GM19043 (cell line): Measurements from ENCODE around the gene SZT2.
"Not testable (repeated sequence)": the region's sequence is repeated elsewhere in the genome, so short reads cannot be mapped to it uniquely, and the experiment has no call there.

Experiments used
- ATAC-seq: cut with Tn5 transposase; IDR thresholded peaks from one replicate; pipeline ENCODE4 v1.9.1; 2021; ENCODE audit warnings: low read depth; ENCODE audit not compliant: unreplicated experiment

The SZT2 gene

DNA sequence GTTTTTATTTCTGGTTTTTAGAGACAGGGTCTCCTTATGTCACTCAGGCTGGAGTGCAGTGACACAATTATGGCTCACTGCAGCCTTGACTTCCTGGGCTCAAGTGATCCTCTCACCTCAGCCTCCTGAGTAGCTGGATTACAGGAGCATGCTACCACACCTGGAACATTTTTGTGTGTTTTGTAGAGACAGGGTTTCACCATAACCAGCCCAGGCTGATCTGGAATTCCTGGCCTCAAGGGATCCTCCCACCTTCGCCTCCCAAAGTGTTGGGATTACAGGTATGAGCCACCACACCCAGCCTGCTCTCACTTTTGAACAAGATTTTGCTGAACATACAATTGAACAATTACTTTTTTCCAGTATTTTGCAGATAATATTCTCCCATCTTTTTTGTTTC, 88.0 kb downstream of the SZT2 start:
- ATAC-seq: no peak

DNA sequence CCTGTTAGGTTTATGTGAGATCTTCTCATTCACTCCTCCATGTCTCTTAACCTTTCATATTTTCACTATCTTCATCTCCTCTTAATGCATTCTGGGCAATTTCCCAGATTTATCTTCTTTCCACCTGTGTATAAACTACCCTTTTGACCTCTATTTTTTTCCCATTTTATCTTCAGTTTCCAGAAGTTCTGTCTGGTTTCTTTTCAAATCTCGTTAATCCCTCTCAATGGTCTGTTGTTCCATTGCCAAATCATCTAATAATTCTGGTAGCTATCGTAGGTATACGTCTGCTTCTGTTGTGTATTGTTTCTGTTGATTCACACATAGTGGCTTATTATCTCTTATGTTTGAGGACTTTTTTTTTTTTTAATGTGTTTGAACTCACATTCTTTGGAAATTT, 89.7 kb downstream of the SZT2 start:
- ATAC-seq: no peak

DNA sequence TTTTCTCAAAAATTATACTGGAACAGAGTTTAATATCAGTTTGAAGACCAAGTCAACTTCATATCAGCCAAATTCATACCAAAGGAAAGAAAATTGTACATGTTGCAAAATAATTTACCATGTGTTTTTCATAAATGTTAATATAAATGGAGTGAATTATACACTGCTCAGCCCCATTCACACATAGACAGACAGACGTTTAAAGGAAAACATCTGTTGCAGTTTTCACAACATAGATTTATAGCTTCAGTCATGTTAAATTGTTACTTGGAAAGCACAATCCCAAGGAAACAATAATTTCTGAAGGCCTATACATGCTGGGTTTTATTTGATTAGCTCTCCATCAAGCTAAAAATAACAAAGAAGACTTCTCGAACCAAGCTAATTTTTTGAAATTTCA, 91.8 kb downstream of the SZT2 start:
- no peak for ATAC-seq

DNA sequence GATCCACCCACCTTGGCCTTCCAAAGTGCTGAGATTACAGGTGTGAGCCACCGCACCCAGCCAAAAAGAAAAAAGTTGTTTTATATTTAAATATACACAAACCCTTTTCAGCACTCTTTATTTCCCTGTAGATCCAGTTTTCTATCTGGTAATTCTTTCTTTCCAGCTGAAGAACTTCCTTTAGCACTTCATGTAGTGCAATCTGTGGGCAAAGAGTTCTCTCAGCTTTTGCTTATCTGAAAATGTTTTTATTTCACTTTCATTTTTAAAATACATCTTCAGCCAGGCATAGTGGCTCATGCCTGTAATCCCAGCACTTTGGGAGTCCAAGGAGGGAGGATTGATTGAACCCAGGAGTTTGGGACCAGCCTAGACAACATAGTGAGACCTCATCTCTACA, 92.5 kb downstream of the SZT2 start:
- ATAC-seq: no peak

DNA sequence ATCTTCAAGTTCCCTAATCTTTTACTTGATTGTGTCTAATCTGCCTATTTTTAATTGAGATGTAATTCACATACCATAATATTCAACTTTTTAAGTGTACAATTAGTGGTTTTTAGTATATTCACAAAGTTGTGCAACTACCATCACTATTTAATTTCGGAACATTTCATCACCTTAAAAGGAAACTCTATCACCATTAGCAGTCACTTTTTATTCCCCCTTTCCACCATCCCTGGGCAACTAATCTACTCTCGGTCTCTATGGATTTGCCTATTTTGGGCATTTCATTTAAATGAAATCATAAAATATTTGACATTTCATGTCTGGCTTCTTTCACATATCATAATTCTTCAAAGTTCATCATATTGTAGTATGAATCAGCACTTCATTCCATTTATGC, 94.7 kb downstream of the SZT2 start:
- ATAC-seq: no peak

DNA sequence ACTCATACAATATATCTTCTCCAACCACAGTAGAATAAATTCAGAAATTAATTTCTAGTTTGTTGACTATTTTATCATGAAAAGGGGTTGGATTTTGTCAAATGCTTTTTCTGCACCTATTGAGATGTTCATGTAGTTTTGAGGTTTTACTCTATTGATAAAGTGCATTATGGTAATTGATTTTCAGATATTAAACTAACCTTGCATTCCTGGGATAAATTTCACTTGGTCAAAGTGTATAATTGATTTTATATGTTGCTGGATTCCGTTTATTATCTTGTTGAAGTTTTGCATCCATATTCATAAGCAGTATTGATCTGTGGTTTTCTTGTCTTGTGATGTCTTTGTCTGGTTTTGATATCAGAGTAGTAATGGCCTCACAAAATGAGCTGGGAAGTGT, 98.5 kb downstream of the SZT2 start:
- ATAC-seq: no peak

DNA sequence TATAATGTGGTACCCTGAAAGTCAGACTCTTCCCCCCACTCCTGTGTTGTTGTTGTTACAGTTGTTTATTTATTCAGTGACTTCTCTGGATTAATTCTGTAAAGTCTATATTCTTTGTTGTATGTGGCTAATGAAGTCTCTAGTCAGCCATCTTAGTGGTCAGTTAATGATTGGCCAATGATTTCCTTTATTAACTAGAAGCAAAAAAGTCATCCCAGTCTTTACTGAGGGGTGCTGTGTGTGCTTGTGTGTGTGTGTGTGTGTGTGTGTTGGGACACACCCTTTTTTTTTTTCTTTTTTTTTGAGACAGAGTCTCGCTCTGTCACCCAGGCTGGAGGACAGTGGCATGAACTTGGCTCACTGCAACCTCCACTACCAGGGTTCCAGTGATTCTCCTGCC, 101.4 kb downstream of the SZT2 start:
- ATAC-seq: no peak

DNA sequence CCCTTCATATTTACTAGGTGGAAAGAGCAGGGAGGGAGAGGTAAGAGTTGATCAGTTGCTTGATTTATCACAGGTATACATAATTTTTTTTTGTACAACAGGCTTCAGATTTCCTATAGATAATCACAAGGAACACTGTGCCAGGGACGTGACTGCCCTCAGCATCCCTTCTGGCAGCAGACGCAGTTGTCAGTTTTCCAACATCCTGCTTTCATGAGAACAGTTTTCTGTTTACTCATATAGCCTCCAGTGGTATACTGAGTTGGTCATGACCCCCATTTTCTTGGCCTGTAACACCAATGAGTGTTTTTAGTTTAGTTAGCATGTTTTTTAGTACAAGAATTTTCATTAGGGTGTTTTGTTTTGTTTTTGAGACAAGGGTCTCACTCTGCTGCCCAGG, 103.1 kb downstream of the SZT2 start:
- no peak for ATAC-seq

DNA sequence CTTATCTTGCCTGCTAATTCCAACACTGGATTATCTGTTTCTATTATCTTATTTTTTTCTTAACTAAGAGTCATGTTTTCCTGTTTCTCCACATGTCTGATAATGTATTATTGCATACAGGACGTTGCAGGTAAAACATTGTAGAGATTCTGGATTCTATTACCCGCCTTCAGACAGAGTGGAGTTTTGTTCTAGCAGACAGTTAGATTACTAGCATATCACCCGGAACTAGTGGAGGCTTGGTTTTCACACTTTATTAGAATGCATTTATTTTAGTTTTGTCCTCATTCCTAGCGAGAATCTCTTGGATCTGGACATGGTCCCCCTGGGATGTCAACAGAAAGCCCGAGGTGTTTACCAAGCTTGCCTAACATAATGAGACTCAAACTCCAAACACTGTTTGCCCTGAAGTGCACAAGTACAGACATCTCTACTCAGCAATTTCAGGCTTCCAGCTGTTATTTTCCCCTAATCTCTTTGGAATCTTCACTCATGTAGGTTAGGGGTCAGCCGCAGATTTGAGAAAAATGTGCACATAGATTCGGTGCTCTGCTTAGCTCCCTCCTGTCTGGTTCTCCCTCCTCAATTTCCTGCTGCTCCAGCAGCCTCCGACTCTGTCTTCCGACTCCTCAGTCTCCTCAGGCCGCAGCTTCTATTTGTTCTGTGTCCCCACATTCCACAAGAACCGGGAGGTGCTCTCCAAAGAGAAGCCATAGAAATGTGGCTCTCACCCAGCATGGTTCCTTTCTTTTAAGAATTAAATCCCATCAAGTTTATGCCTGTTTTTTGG, 104.2 kb downstream of the SZT2 start:
- ATAC-seq: no peak

DNA sequence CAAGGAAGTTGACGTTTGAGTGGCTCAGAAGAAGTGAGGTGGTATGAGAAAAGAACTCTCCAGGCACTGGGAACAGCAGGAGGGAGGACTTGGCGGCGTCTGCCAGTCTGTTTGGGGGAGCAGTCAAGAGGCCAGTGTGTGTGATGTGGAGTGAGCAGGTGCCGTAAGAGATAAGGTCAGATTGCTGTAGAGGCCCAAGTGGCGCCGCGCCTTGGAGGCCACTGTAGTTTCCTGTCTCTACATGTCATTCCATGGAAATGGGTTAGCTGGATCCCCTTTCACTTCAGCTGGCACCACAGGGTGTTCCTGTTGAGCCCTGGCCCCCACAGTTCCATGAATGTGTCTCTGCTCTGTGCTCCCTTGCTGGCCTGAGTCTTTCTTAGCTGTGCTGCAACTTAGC, 105.5 kb downstream of the SZT2 start:
- no peak for ATAC-seq

DNA sequence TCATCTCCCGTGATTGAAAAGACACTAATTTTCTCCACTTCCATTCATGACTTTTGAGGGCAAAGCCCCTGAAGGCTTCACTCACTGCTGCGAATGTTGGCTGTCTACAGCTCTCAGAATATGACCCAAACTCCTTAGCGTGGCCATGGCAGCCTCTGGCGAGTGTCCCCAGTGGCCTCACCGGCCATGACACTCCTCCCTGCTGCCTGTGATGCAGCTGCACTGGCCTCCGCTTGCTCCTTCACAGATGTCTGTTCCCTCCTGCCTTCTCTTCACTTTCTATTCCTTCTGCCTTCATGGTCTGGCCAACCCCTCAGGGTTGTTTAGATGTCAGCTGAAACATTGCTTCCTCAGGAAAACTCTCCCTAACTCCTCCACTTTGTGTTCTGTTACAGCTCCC, 110.2 kb downstream of the SZT2 start:
- ATAC-seq: no peak

DNA sequence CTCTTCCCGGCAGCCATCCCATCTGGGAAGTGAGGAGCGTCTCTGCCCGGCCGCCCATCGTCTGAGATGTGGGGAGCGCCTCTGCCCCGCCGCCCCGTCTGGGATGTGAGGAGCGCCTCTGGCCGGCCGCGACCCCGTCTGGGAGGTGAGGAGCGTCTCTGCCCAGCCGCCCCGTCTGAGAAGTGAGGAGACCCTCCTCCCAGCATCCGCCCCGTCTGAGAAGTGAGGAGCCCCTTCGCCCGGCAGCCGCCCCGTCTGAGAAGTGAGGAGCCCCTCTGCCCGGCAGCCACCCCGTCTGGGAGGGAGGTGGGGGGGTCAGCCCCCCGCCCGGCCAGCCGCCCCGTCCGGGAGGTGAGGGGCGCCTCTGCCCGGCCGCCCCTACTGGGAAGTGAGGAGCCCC, 112.1 kb downstream of the SZT2 start:
- ATAC-seq: not testable (repeated sequence)

DNA sequence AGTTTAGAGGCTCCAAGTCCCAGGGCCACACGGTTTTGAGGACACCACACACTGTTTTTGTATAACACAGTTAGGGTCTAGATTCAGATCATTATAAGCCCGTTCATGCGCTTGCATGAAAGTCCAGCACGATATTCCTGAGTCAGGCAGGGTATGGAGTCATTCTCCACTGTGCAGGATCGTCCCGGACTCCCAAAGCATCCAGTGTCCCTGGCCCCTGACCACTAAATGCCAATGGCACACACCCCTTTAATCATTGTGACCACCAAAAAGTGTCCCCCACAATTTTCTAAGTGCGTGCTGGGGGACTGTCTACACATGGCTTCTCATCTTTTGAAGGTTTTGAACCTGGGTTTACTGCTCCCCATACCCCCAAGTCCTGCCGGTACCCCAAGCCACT, 113.8 kb downstream of the SZT2 start:
- no peak for ATAC-seq
